Skeletal muscle tissue (tissue), 4 donors: ENCODE results near the gene AGBL1. TPM values are rescaled to one million over a fixed set of nuclear protein-coding genes. Genes with fewer than 3 reads are reported as not detected.

ENCODE experiments used
- H3K27ac ChIP-seq: one replicate; pipeline ENCODE4 v1.7.0; 2013; ENCODE audit warnings: mild to moderate bottlenecking, low read depth, low read length, inconsistent platforms
- H3K27me3 ChIP-seq, 3 donors: one replicate each; pipeline ENCODE4 v1.7.0; 2013; ENCODE audit warnings: low read length in 3 of 3; ENCODE audit not compliant: control insufficient read depth in 3 of 3, insufficient read depth in 3 of 3
- H3K36me3 ChIP-seq, 3 donors: one replicate each; pipeline ENCODE4 v1.7.0; 2013; ENCODE audit warnings: low read length in 3 of 3; ENCODE audit not compliant: control insufficient read depth in 3 of 3, insufficient read depth in 3 of 3
- H3K4me1 ChIP-seq, 3 donors: one replicate each; pipeline ENCODE4 v1.7.0; 2013; ENCODE audit warnings: low read length in 3 of 3, mild to moderate bottlenecking in 3 of 3; ENCODE audit not compliant: control insufficient read depth in 3 of 3, insufficient read depth in 3 of 3
- H3K4me3 ChIP-seq, 3 donors: one replicate each; pipeline ENCODE4 v1.7.0; 2013; ENCODE audit warnings: low read length in 3 of 3
- H3K9ac ChIP-seq, 3 donors: one replicate each; pipeline ENCODE4 v1.7.0; 2013; ENCODE audit warnings: low read length in 3 of 3, mild to moderate bottlenecking in 3 of 3, moderate library complexity in 2 of 3, low read depth in 1 of 3
- H3K9me3 ChIP-seq, 3 donors: one replicate each; pipeline ENCODE4 v1.7.0; 2013; ENCODE audit warnings: low read length in 3 of 3; ENCODE audit not compliant: control insufficient read depth in 3 of 3
- total RNA-seq: library from RNA; depleted of rRNA; stranded (reverse); fragments of >200 nt; gene quantifications from one replicate; pipeline ENCODE4 v1.2.3, GENCODE V29; 2014
- donor health status: Osteomylitis.

The AGBL1 gene
- total RNA-seq, 1 donor from 2014 or later: 31.3 TPM

GRCh38 chr15:86541540-86541939, 461.9 kb downstream of the AGBL1 start:
- Histone ChIP-seq H3K9ac (no peak overlapping the region), H3K27ac (no peak overlapping the region)

DNA sequence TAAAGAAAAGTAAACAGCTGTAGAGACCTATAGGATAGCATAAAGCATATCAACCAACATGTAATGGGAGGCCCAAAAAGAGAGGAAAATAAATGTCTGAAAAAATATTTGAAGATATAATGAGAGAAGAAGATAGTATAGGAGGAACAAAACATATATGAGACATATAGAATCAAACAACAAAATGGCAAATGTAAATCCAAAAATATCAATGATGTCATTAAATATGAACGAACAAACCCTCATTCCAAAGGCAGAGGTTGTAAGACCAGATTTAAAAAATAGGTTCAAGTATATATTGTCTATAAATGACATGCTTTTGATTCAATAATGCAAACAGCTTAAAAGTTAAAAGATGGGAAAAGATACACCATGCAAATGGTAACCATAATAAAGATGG, 470.4 kb downstream of the AGBL1 start:
- Histone ChIP-seq H3K4me3 (no peak overlapping the region), H3K27me3 (no peaks in the 10 kb centered on the region), H3K9me3 (no peaks in the 10 kb centered on the region)

More at GRCh38 chr15:86541540-86541939, 461.9 kb downstream of the AGBL1 start:
- no peaks in the 10 kb centered on the region for H3K27me3 ChIP-seq
- no peaks in the 10 kb centered on the region for H3K9me3 ChIP-seq
- H3K4me1 ChIP-seq: peaks cover 0 to 3% (median 0%) of the 10 kb centered on the region in 3 donors
- H3K36me3 ChIP-seq: peaks cover 0 to 3% (median 0%) of the 10 kb centered on the region in 3 donors
- no peak overlapping the region for H3K4me3 ChIP-seq

GRCh38 chr15:86553108-86553507, 473.4 kb downstream of the AGBL1 start:
- Histone ChIP-seq H3K4me1 (peaks cover 0 to 12% (median 8%) of the 10 kb centered on the region in 3 donors), H3K4me3 (no peak overlapping the region), H3K9me3 (no peaks in the 10 kb centered on the region), H3K27me3 (no peaks in the 10 kb centered on the region), H3K27ac (no peak overlapping the region), H3K9ac (no peak overlapping the region), H3K36me3 (peaks cover 0 to 3% (median 0%) of the 10 kb centered on the region in 3 donors)

More for the DNA sequence above, 470.4 kb downstream of the AGBL1 start:
- H3K36me3 ChIP-seq: peaks cover 0 to 3% (median 3%) of the 10 kb centered on the region in 3 donors
- peaks cover 0 to 9% (median 6%) of the 10 kb centered on the region in 3 donors for H3K4me1 ChIP-seq
- no peak overlapping the region for H3K9ac ChIP-seq
- no peak overlapping the region for H3K27ac ChIP-seq

DNA sequence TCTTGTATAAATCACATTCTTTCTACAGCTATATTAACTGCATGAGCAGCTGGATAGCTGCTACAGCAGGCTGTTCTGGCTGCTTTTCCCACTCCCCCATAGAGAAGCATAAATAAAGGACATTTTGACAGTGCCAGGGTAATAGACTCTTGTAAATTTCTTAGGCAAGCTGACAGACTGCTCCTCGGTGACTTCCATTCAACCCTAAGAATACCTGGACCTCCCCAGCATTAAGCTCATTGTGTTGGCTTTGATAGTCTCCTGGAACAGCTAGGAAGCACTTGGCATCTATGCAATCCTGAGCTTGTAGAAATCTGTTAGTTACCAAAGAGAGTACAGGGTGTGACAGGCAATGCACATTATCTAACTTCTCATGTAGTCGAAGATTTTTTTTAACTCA, 475.4 kb downstream of the AGBL1 start:
- H3K27me3 ChIP-seq: no peaks in the 10 kb centered on the region
- H3K9me3 ChIP-seq: no peaks in the 10 kb centered on the region
- H3K4me1 ChIP-seq: peaks cover 0 to 12% (median 8%) of the 10 kb centered on the region in 3 donors
- no peak overlapping the region for H3K4me3 ChIP-seq
- no peak overlapping the region for H3K9ac ChIP-seq
- H3K36me3 ChIP-seq: no peaks in the 10 kb centered on the region
- H3K27ac ChIP-seq: no peak overlapping the region

DNA sequence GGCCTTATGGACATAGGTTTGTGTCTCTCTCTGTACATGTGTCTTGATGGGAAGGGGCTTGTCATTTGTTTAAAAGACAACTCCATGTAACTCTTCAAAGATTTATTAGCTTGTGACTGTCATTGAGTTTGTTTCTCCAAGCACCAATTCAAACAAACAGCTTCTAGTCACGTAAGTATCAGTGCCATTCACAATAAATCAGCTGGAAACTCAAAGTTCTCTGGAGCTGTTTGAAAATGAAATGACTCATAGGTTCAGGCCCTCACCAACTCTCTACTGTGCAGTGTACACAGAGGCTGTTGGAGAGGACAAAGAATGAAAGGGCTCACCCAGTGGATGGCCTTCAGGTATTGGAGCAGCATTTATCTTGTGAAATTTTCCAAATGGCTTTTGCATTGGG, 476.3 kb downstream of the AGBL1 start:
- Histone ChIP-seq H3K36me3 (no peaks in the 10 kb centered on the region), H3K9ac (no peak overlapping the region), H3K9me3 (no peaks in the 10 kb centered on the region), H3K4me1 (peaks cover 0 to 12% (median 8%) of the 10 kb centered on the region in 3 donors), H3K27me3 (no peaks in the 10 kb centered on the region), H3K4me3 (no peak overlapping the region), H3K27ac (no peak overlapping the region)

DNA sequence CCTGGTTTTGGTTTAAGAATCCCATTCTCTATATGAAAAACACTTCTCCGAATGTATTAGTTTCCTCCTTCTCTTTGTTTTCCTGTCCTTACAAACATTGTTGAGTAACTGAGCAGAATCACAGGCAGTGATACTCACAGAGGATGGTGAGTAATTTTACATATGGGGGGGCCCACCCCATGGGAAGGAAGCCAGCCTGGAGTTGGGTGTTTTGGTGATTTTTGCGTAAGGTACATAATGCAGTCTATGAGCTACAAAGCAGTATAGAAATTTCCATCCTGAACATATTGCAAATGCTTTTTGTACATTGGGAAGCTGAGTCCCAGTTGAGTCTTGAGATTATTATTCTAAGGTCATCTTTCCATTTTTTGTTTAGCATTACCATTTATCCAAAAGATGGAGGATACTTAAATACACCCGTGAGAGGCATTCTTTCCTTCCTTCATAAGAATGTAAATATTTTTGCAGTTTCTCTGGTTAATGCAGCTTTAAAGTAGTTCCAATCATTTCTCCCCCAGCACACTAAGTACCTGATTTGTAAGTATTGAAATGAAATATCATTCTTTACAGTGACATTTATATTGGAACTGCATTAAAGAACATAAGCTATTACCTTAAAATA, 476.8 kb downstream of the AGBL1 start:
- H3K4me1 ChIP-seq: peaks cover 0 to 12% (median 8%) of the 10 kb centered on the region in 3 donors
- no peak overlapping the region for H3K9ac ChIP-seq
- no peaks in the 10 kb centered on the region for H3K27me3 ChIP-seq
- H3K4me3 ChIP-seq: no peak overlapping the region
- H3K27ac ChIP-seq: no peak overlapping the region
- no peaks in the 10 kb centered on the region for H3K36me3 ChIP-seq
- no peaks in the 10 kb centered on the region for H3K9me3 ChIP-seq

GRCh38 chr15:86557018-86557550, 477.4 kb downstream of the AGBL1 start:
- Histone ChIP-seq H3K9me3 (no peaks in the 10 kb centered on the region), H3K9ac (no peak overlapping the region), H3K4me1 (peaks cover 0 to 12% (median 8%) of the 10 kb centered on the region in 3 donors), H3K27ac (no peak overlapping the region), H3K36me3 (no peaks in the 10 kb centered on the region), H3K4me3 (no peak overlapping the region), H3K27me3 (no peaks in the 10 kb centered on the region)

DNA sequence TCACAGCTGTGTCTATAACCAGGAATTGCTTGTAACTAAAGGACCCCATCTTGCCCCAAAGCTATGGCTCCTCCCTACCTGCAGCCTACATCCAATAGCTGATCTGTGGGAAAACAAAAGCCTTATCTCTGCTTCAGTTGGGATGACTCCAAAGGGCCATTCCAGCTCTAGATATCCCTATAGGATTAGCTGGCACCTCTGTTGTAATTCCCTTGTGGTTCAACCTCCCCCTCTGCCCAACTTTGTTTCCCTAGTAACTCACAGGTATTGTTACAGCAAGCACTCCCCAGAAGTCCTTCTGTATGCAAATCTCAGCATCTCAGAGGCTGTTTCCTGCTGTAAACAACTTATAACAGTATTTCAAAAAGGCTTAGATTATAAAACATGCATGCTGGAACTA, 478.6 kb downstream of the AGBL1 start:
- H3K4me1 ChIP-seq: peaks cover 0 to 12% (median 8%) of the 10 kb centered on the region in 3 donors

GRCh38 chr15:86558686-86559085, 479.0 kb downstream of the AGBL1 start:
- Histone ChIP-seq H3K9me3 (no peaks in the 10 kb centered on the region), H3K36me3 (no peaks in the 10 kb centered on the region), H3K9ac (no peak overlapping the region), H3K4me3 (no peak overlapping the region), H3K4me1 (peaks cover 0 to 12% (median 8%) of the 10 kb centered on the region in 3 donors), H3K27ac (no peak overlapping the region), H3K27me3 (no peaks in the 10 kb centered on the region)

More for the DNA sequence above, 478.6 kb downstream of the AGBL1 start:
- Histone ChIP-seq H3K9me3 (no peaks in the 10 kb centered on the region), H3K9ac (no peak overlapping the region), H3K27ac (no peak overlapping the region), H3K27me3 (no peaks in the 10 kb centered on the region), H3K36me3 (no peaks in the 10 kb centered on the region), H3K4me3 (no peak overlapping the region)

GRCh38 chr15:86568378-86568777, 488.7 kb downstream of the AGBL1 start:
- no peak overlapping the region for H3K4me3 ChIP-seq
- no peak overlapping the region for H3K27ac ChIP-seq
- H3K36me3 ChIP-seq: no peaks in the 10 kb centered on the region
- no peaks in the 10 kb centered on the region for H3K27me3 ChIP-seq
- no peak overlapping the region for H3K9ac ChIP-seq
- no peaks in the 10 kb centered on the region for H3K9me3 ChIP-seq
- H3K4me1 ChIP-seq: peaks cover 0 to 6% (median 0%) of the 10 kb centered on the region in 3 donors
